Measurements from ENCODE around the gene SLC52A1. TPM values are rescaled to one million over a fixed set of nuclear protein-coding genes. Genes with fewer than 3 reads are reported as not detected.

SLC52A1 gene
- total and polyA plus RNA-seq, 2 of the 13 experiments (the other 11 are each of a cell fraction or from before 2014, with no cell fraction given) = 0.03 to 0.13 TPM

DNA sequence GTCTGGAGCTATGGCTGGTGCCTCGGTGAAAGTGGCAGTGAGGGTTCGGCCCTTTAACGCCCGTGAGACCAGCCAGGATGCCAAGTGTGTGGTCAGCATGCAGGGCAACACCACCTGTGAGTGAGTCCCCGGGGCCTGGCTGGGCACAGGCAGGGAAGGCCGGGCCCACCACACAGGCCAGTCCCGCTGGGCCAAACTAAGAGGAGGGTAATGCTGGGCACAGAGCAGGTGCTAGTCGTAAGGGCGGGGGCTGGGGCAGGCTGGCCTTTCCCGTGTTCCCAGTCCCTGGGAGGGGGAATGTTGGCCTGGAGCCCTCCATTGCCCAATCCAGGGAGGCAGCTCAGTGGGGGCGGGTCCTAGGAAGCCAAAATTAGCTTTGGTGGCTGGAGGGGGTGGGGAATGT, 35.0 kb downstream of the SLC52A1 start:
- CTCF ChIA-PET (ENCODE audit: low intra/inter-chr PET ratio, low total read pairs) = no interaction called here
- no peak for ATAC-seq
- no TSS peak for BruUV-seq (replicated peaks)
- Histone ChIP-seq H3K9me3 (ENCODE audit: low read length) (no peaks in the 10 kb centered on the region), H3K27ac (ENCODE audit: extremely low read length, insufficient read depth, low read length) (peak overlapping the region; percentile 93), H3K4me3 (replicated peaks in 1 of 3; ENCODE audit: insufficient read depth in 1 of 3, low read depth in 2 of 3, low read length in 3 of 3) (peak overlapping the region in 2 of 3 experiments; percentile 92 to 93; a peak in 2 of 6 replicates), H3K36me3 (replicated peaks in 1 of 2; ENCODE audit: control insufficient read depth in 1 of 2, insufficient read depth in 2 of 2, low read length in 2 of 2) (peaks cover 17 to 45% of the 10 kb centered on the region in 2 experiments), H3K9ac (ENCODE audit: insufficient read depth, low read depth, low read length) (peak overlapping the region; percentile 92), H2AFZ (ENCODE audit: low read length) (no peak overlapping the region), H3K79me2 (ENCODE audit: insufficient read depth, low read length) (peaks cover 27% of the 10 kb centered on the region), H4K20me1 (ENCODE audit: insufficient read depth, low read length) (no peaks in the 10 kb centered on the region), H3K4me1 (ENCODE audit: insufficient read depth, low read length) (peaks cover 28% of the 10 kb centered on the region), H3K27me3 (ENCODE audit: control insufficient read depth in 1 of 2, insufficient read depth in 2 of 2, low read length in 2 of 2) (no peaks in the 10 kb centered on the region; a peak in 1 of 5 replicates), H3K4me2 (ENCODE audit: low read depth, low read length) (peak overlapping the region; percentile 82)
- POLR2A ChIA-PET = interaction anchor here (0.9 to 5.1 kb wide), 5 partner anchors 13 to 60 kb away, joined by 3 to 74 read pairs (median 8); partner anchors contain the start of genes CAMTA2, RNF167, SLC25A11 and SPAG7
- TF ChIP-seq MXD1 (CRISPR knock-in tag; IDR thresholded peaks at IDR 0.05) = no peak
- TF ChIP-seq KAT2B (IDR thresholded peaks at IDR 0.05; ENCODE audit: borderline replicate concordance, low read depth, low read length) = no peak
- TF ChIP-seq AGO2 (optimal IDR thresholded peaks at IDR 0.05; ENCODE audit: low read depth, low read length) = peak; percentile 66
- TF ChIP-seq U2AF2 (IDR thresholded peaks at IDR 0.05; ENCODE audit: low read depth, low read length) = no peak
- no peak for TF ChIP-seq NR2F2 (IDR thresholded peaks at IDR 0.05; ENCODE audit: borderline replicate concordance, low read depth)
- no peak for TF ChIP-seq E2F5 (CRISPR knock-in tag; conservative IDR thresholded peaks at IDR 0.05)
- TF ChIP-seq ZNF383 (CRISPR knock-in tag; IDR thresholded peaks at IDR 0.05; ENCODE audit: borderline replicate concordance) = no peak
- no peak for TF ChIP-seq GABPA (IDR thresholded peaks at IDR 0.05; ENCODE audit: low read depth, low read length)
- no peak for TF ChIP-seq GABPA (CRISPR knock-in tag; IDR thresholded peaks at IDR 0.05; ENCODE audit: low read depth)
- TF ChIP-seq, protein P1, sequence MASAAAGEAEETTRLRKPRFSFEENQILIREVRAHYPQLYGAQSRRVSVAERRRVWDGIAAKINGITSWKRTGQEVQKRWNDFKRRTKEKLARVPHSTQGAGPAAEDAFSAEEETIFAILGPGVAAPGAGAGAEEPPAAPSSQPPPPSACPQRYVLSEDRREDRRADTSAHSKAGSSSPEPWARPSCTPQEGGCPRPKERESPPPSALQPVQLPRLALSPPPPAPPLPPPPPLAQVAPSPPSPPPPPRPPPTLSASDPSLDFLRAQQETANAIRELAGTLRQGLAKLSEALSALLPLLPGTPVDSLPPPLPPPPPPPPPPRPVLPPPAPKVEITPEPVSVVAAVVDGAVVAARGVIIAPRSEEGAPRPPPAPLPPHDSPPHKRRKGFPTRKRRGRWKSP (CRISPR knock-in tag; IDR thresholded peaks at IDR 0.05) = no peak
- 0 out of 2 replicates have a peak, but pooled peaks have one; percentile 39 for TF ChIP-seq RBFOX2 (IDR thresholded peaks at IDR 0.05; ENCODE audit: low read depth, low read length)
- TF ChIP-seq ZNF138 (CRISPR knock-in tag; IDR thresholded peaks at IDR 0.05; ENCODE audit: low read depth) = no peak
- TF ChIP-seq ZNF33A (CRISPR knock-in tag; IDR thresholded peaks at IDR 0.05; ENCODE audit: borderline replicate concordance) = no peak
- TF ChIP-seq, protein P2, sequence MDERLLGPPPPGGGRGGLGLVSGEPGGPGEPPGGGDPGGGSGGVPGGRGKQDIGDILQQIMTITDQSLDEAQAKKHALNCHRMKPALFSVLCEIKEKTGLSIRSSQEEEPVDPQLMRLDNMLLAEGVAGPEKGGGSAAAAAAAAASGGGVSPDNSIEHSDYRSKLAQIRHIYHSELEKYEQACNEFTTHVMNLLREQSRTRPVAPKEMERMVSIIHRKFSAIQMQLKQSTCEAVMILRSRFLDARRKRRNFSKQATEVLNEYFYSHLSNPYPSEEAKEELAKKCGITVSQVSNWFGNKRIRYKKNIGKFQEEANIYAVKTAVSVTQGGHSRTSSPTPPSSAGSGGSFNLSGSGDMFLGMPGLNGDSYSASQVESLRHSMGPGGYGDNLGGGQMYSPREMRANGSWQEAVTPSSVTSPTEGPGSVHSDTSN (CRISPR knock-in tag; IDR thresholded peaks at IDR 0.05) = no peak
- in situ Hi-C loops (cut with HindIII; ENCODE audit: extremely low pct_ligation_motif_present, low pct_unique_long_range_greater_than_20kb) (no loop called here), intact Hi-C loops (cut with micrococcal nuclease; ENCODE audit: unreplicated experiment) (no loop called here)
- no peak for FAIRE-seq
- DNase-seq (ENCODE audit: low spot score) = no peak
- WGBS (ENCODE audit: low lambda C conversion rate) = 91% methylated on average over 10 of the region's 11 CpGs

All from HepG2 (cell line).